Activated B cell treated with CpG ODN at 0.5 μM for 24 hours (primary cell): Measurements from ENCODE around the gene WDR1. TPM values are rescaled to one million over a fixed set of nuclear protein-coding genes. Genes with fewer than 3 reads are reported as not detected.

Experiments used
- ATAC-seq: fragments of 200-7000 bp; cut with Tn5 transposase; one replicate; pipeline ENCODE4 v1.10.0; 2021; ENCODE audit warnings: low read depth, mild to moderate bottlenecking, moderate library complexity
- CTCF ChIA-PET: fragments of 350-600 bp; sonication (Branson Sonifier 250); formaldehyde crosslinking; loops from one replicate; lab custom pipeline; 2021; ENCODE audit warnings: antibody characterized with exemption; lab: Charles Lee
- POLR2A ChIA-PET: fragments of 350-600 bp; sonication (Branson Sonifier 250); formaldehyde crosslinking; loops from one replicate; lab custom pipeline; 2021; ENCODE audit warnings: antibody characterized with exemption; lab: Charles Lee
- DNase-seq: peaks from one replicate; pipeline ENCODE4 v3.0.0; 2022
- H3K27ac Mint-ChIP-seq: one replicate; pipeline ENCODE4 v1.8.0; 2020; ENCODE audit warnings: mixed read lengths
- H3K27me3 Mint-ChIP-seq: one replicate; pipeline ENCODE4 v1.8.0; 2021; ENCODE audit warnings: mixed read lengths
- H3K36me3 Mint-ChIP-seq: one replicate; pipeline ENCODE4 v1.8.0; 2021; ENCODE audit warnings: low read depth, mixed read lengths
- H3K4me1 Mint-ChIP-seq: one replicate; pipeline ENCODE4 v1.8.0; 2021; ENCODE audit warnings: mixed read lengths
- H3K4me3 Mint-ChIP-seq: one replicate; pipeline ENCODE4 v1.8.0; 2020; ENCODE audit warnings: mild to moderate bottlenecking, mixed read lengths
- H3K9me3 Mint-ChIP-seq: one replicate; pipeline ENCODE4 v1.8.0; 2020; ENCODE audit warnings: mixed read lengths
- CTCF ChIP-seq: fragments of 200-600 bp; IDR thresholded peaks from one replicate; pipeline ENCODE4 v1.8.0; 2022; ENCODE audit warnings: antibody characterized with exemption, mild to moderate bottlenecking
- intact Hi-C: fragments of 100-400 bp; cut with micrococcal nuclease; formaldehyde crosslinking; loops from one replicate; pipeline ENCODE4 v1.15.1; 2024
- total RNA-seq: library from RNA; stranded (reverse); gene quantifications from 2 replicates; pipeline ENCODE4 v1.2.3, GENCODE V29; 2022

The WDR1 gene
- total RNA-seq, 1 donor from 2014 or later = 337 TPM

GRCh38 chr4:10144966-10145365, 28.4 kb upstream of the WDR1 start:
- intact Hi-C loops = no loop called here
- Mint-ChIP-seq H3K4me1 (peaks cover 12% of the 10 kb centered on the region), H3K27me3 (peaks cover 29% of the 10 kb centered on the region), H3K9me3 (no peaks in the 10 kb centered on the region), H3K36me3 (no peaks in the 10 kb centered on the region), H3K27ac (no peak overlapping the region), H3K4me3 (no peak overlapping the region)
- DNase-seq = no peak
- ChIA-PET POLR2A (no interaction called here), CTCF (interaction anchor here (1.2 kb wide), 1 partner anchor 27 kb away, joined by 3 read pairs; no protein-coding TSS in a partner anchor)
- no peak for TF ChIP-seq CTCF
- ATAC-seq = peak; percentile 14

GRCh38 chr4:10144479-10144878, 27.9 kb upstream of the WDR1 start:
- no peak overlapping the region for H3K4me3 Mint-ChIP-seq
- peaks cover 29% of the 10 kb centered on the region for H3K27me3 Mint-ChIP-seq
- no peak for TF ChIP-seq CTCF
- DNase-seq (no peak), ATAC-seq (no peak)
- ChIA-PET POLR2A (no interaction called here), CTCF (interaction anchor here (1.2 kb wide), 1 partner anchor 26 kb away, joined by 3 read pairs; no protein-coding TSS in a partner anchor)
- no peak overlapping the region for H3K27ac Mint-ChIP-seq
- no peaks in the 10 kb centered on the region for H3K9me3 Mint-ChIP-seq
- H3K4me1 Mint-ChIP-seq = peaks cover 11% of the 10 kb centered on the region
- intact Hi-C loops = no loop called here
- no peaks in the 10 kb centered on the region for H3K36me3 Mint-ChIP-seq

GRCh38 chr4:10143171-10143570, 26.6 kb upstream of the WDR1 start:
- ChIA-PET POLR2A (interaction anchor here (1.0 kb wide), 1 partner anchor 25 kb away, joined by 3 read pairs; no protein-coding TSS in a partner anchor), CTCF (no interaction called here)
- no peak for DNase-seq
- no peaks in the 10 kb centered on the region for H3K9me3 Mint-ChIP-seq
- H3K27ac Mint-ChIP-seq = no peak overlapping the region
- no peak for TF ChIP-seq CTCF
- peaks cover 22% of the 10 kb centered on the region for H3K27me3 Mint-ChIP-seq
- no peak overlapping the region for H3K4me3 Mint-ChIP-seq
- no peak for ATAC-seq
- peaks cover 11% of the 10 kb centered on the region for H3K4me1 Mint-ChIP-seq
- no peaks in the 10 kb centered on the region for H3K36me3 Mint-ChIP-seq
- intact Hi-C loops = no loop called here

- H3K36me3 Mint-ChIP-seq = no peaks in the 10 kb centered on the region
- no peak for ATAC-seq
- POLR2A ChIA-PET = interaction anchor here (1.0 kb wide), 1 partner anchor 23 kb away, joined by 5 read pairs; no protein-coding TSS in a partner anchor
- CTCF ChIA-PET = no interaction called here
- no peak for TF ChIP-seq CTCF
- H3K27me3 Mint-ChIP-seq = peaks cover 15% of the 10 kb centered on the region
- intact Hi-C loops = no loop called here
- DNase-seq = no peak
- H3K4me3 Mint-ChIP-seq = no peak overlapping the region
- H3K27ac Mint-ChIP-seq = no peak overlapping the region
- H3K9me3 Mint-ChIP-seq = no peaks in the 10 kb centered on the region
- peaks cover 11% of the 10 kb centered on the region for H3K4me1 Mint-ChIP-seq
These were observed 24.5 kb upstream of the WDR1 start for GRCh38 chr4:10140866-10141759.

GRCh38 chr4:10139518-10139917, 22.9 kb upstream of the WDR1 start:
- Mint-ChIP-seq H3K27ac (no peak overlapping the region), H3K4me1 (peaks cover 2% of the 10 kb centered on the region), H3K4me3 (no peak overlapping the region), H3K27me3 (peaks cover 12% of the 10 kb centered on the region), H3K36me3 (no peaks in the 10 kb centered on the region), H3K9me3 (no peaks in the 10 kb centered on the region)
- POLR2A ChIA-PET = no interaction called here
- DNase-seq (no peak), ATAC-seq (no peak)
- intact Hi-C loops = no loop called here
- CTCF ChIA-PET = no interaction called here
- no peak for TF ChIP-seq CTCF
